GM12878 (cell line): ENCODE results near the gene DHRS1. TPM values are rescaled to one million over a fixed set of nuclear protein-coding genes. Genes with fewer than 3 reads are reported as not detected.

ENCODE experiments used
- BCLAF1 ChIP-seq: fragments of 450-650 bp; IDR thresholded peaks from 2 replicates; pipeline ENCODE4 v1.6.1; 2017; ENCODE audit warnings: antibody characterized with exemption, mild to moderate bottlenecking, moderate library complexity
- BHLHE40 ChIP-seq, 2 experiments: fragments of 450-650 bp in 1 of 2; IDR thresholded peaks; 2 replicates each; pipeline ENCODE4 v1.6.1; 2011 to 2017; ENCODE audit warnings: low read depth in 2 of 2, borderline replicate concordance in 1 of 2, improper control_type of control experiment in 1 of 2, low read length in 1 of 2, mild to moderate bottlenecking in 1 of 2
- EP300 ChIP-seq, 2 experiments: fragments of 150-350 bp in 1 of 2; IDR thresholded peaks; 2 replicates each; pipeline ENCODE4 v1.6.1; 2011 to 2012; ENCODE audit warnings: low read depth in 2 of 2, low read length in 2 of 2, borderline replicate concordance in 1 of 2, improper control_type of control experiment in 1 of 2, inconsistent platforms in 1 of 2; ENCODE audit not compliant: control insufficient read depth in 1 of 2
- ETV6 ChIP-seq, 2 experiments: fragments of 450-650 bp in 1 of 2; IDR thresholded peaks in 1 of 2; conservative IDR thresholded peaks in 1 of 2; 2 replicates each; pipeline ENCODE4 v1.6.1; 2014; ENCODE audit warnings: antibody characterized with exemption in 1 of 2, borderline replicate concordance in 1 of 2, low read depth in 1 of 2, mild to moderate bottlenecking in 1 of 2, moderate library complexity in 1 of 2
- FOS ChIP-seq: IDR thresholded peaks from 3 replicates; pipeline ENCODE4 v1.6.1; 2011; ENCODE audit warnings: borderline replicate concordance; ENCODE audit not compliant: insufficient read length; ENCODE audit errors: extremely low read depth
- FOXK2 ChIP-seq: fragments of 450-650 bp; IDR thresholded peaks from 2 replicates; pipeline ENCODE4 v1.6.1; 2017; ENCODE audit warnings: mild to moderate bottlenecking, moderate library complexity
- GATAD2B ChIP-seq: fragments of 450-650 bp; conservative IDR thresholded peaks from 2 replicates; pipeline ENCODE4 v1.6.1; 2017; ENCODE audit warnings: low read depth, mild to moderate bottlenecking, moderate library complexity
- IRF5 ChIP-seq: fragments of 450-650 bp; IDR thresholded peaks from 2 replicates; pipeline ENCODE4 v1.6.1; 2017; ENCODE audit warnings: borderline replicate concordance
- MXI1 ChIP-seq: fragments of 150-350 bp; IDR thresholded peaks from 2 replicates; pipeline ENCODE4 v1.6.1; 2011; ENCODE audit warnings: low read depth, mild to moderate bottlenecking, inconsistent platforms, low read length, improper control_type of control experiment
- PAX5 ChIP-seq: IDR thresholded peaks from 2 replicates; pipeline ENCODE4 v1.6.1; 2011; ENCODE audit warnings: low read depth, low read length, borderline replicate concordance
- POLR2AphosphoS5 ChIP-seq: IDR thresholded peaks from 2 replicates; pipeline ENCODE4 v1.6.1; 2011; ENCODE audit warnings: mild to moderate bottlenecking, low read length, inconsistent platforms
- RELA ChIP-seq: fragments of 450-650 bp; IDR thresholded peaks from 2 replicates; pipeline ENCODE4 v1.8.0; 2014; ENCODE audit warnings: borderline replicate concordance; ENCODE audit not compliant: partially characterized antibody
- SIN3A ChIP-seq: IDR thresholded peaks from 2 replicates; pipeline ENCODE4 v1.6.1; 2012; ENCODE audit warnings: low read depth, low read length, improper control_type of control experiment
- SMC3 ChIP-seq: IDR thresholded peaks from 2 replicates; pipeline ENCODE4 v1.6.1; 2011; ENCODE audit warnings: low read length, improper control_type of control experiment, borderline replicate concordance
- SPI1 ChIP-seq: IDR thresholded peaks from 2 replicates; pipeline ENCODE4 v1.6.1; 2011; ENCODE audit warnings: low read depth, mild to moderate bottlenecking, low read length, moderate library complexity, borderline replicate concordance; ENCODE audit not compliant: insufficient read depth
- SRF ChIP-seq, 2 experiments: IDR thresholded peaks; 2 replicates each; pipeline ENCODE4 v1.6.1; 2011; ENCODE audit warnings: low read depth in 2 of 2, low read length in 2 of 2, mild to moderate bottlenecking in 1 of 2, moderate library complexity in 1 of 2
- STAT1 ChIP-seq: fragments of 450-650 bp; conservative IDR thresholded peaks from 2 replicates; pipeline ENCODE4 v1.6.1; 2014; ENCODE audit warnings: antibody characterized with exemption, mild to moderate bottlenecking
- STAT3 ChIP-seq: IDR thresholded peaks from 2 replicates; pipeline ENCODE4 v1.6.1; 2011; ENCODE audit warnings: low read depth, low read length, improper control_type of control experiment
- ZNF592 ChIP-seq: fragments of 450-650 bp; IDR thresholded peaks from 2 replicates; pipeline ENCODE4 v1.6.1; 2017; ENCODE audit warnings: mild to moderate bottlenecking, moderate library complexity
- ZSCAN29 ChIP-seq: fragments of 450-650 bp; IDR thresholded peaks from 2 replicates; pipeline ENCODE4 v1.6.1; 2017; ENCODE audit warnings: mild to moderate bottlenecking, moderate library complexity
- polyA plus RNA-seq, 11 experiments: library from polyadenylated mRNA; depleted of rRNA in 4 of 11; unstranded in 6 of 11; stranded (reverse) in 5 of 11; fragments of >200 nt; fragmentation: Nextera tagmentation in 4 of 11; fragmentation: Illumina TruSeq in 1 of 11; extraction: Ambion mirVana in 4 of 11; extraction: Trizol in 1 of 11; gene quantifications; 1 replicate in 1 of 11; 2 replicates in 10 of 11; pipeline versions ENCODE4 v1.2.1 to v1.2.3, GENCODE V29; 2011 to 2016; ENCODE audit warnings: inconsistent platforms in 2 of 11, missing spikeins in 2 of 11, low read depth in 1 of 11
- total RNA-seq, 4 experiments: library from RNA; depleted of rRNA in 3 of 4; stranded (reverse); fragments of >200 nt in 3 of 4; fragmentation: Illumina TruSeq in 1 of 4; extraction: Trizol in 1 of 4; gene quantifications; 2 replicates each; pipeline versions ENCODE4 v1.2.1 to v1.2.3, GENCODE V29; 2013 to 2021

DHRS1 gene
- total and polyA plus RNA-seq, 10 of the 15 experiments (the other 5 are each of a cell fraction or from before 2014, with no cell fraction given) = 12.1 to 45.0 (median 25.7) TPM

GRCh38 chr14:24271134-24271833 lies 28.3 kb downstream of the DHRS1 start, which contains the start of gene RABGGTA (continued):
- TF ChIP-seq RELA = peak; percentile 77
- peak; percentile 87; the same call in 1 of the 2 replicates for TF ChIP-seq ZNF592
- no peak for TF ChIP-seq IRF5
- no peak for TF ChIP-seq STAT3
- peak; percentile 10; the same call in 1 of the 2 replicates for TF ChIP-seq PAX5
- TF ChIP-seq STAT1 = peak; percentile 91
- TF ChIP-seq ZSCAN29 = peak; percentile 54; the same call in 1 of the 2 replicates
- TF ChIP-seq BCLAF1 = 0 out of 2 replicates have a peak, but pooled peaks have one; percentile 28
- no peak for TF ChIP-seq FOS
- TF ChIP-seq MXI1 = peak; percentile 86
- TF ChIP-seq BHLHE40 (IDR thresholded peaks at IDR 0.05; ENCODE audit: borderline replicate concordance in 1 of 2, low read depth in 2 of 2, low read length in 1 of 2) = peak; percentile 85 to 93
- TF ChIP-seq POLR2AphosphoS5 = peak; percentile 87
- no peak for TF ChIP-seq SPI1
- TF ChIP-seq EP300 (IDR thresholded peaks at IDR 0.05; ENCODE audit: borderline replicate concordance in 1 of 2, control insufficient read depth in 1 of 2, low read depth in 2 of 2, low read length in 2 of 2) = no peak
- TF ChIP-seq SRF (IDR thresholded peaks at IDR 0.05; ENCODE audit: low read depth in 2 of 2, low read length in 2 of 2) = 0 out of 4 replicates have a peak, but pooled peaks of 1 of the 2 experiments have one; percentile 1
- peak; percentile 72; the same call in 1 of the 2 replicates for TF ChIP-seq SIN3A
- TF ChIP-seq GATAD2B = peak; percentile 98
- TF ChIP-seq FOXK2 = peak; percentile 45; the same call in 1 of the 2 replicates
- no peak; the same call in 1 of the 2 replicates for TF ChIP-seq SMC3
- peak; percentile 39 to 59; a peak in 1 of 4 replicates for TF ChIP-seq ETV6 (conservative IDR thresholded peaks at IDR 0.05 in 1 of 2, IDR thresholded peaks at IDR 0.05 in 1 of 2; ENCODE audit: borderline replicate concordance in 1 of 2, low read depth in 1 of 2)
